ENCODE results near the gene RBSN.

Gene RBSN

DNA sequence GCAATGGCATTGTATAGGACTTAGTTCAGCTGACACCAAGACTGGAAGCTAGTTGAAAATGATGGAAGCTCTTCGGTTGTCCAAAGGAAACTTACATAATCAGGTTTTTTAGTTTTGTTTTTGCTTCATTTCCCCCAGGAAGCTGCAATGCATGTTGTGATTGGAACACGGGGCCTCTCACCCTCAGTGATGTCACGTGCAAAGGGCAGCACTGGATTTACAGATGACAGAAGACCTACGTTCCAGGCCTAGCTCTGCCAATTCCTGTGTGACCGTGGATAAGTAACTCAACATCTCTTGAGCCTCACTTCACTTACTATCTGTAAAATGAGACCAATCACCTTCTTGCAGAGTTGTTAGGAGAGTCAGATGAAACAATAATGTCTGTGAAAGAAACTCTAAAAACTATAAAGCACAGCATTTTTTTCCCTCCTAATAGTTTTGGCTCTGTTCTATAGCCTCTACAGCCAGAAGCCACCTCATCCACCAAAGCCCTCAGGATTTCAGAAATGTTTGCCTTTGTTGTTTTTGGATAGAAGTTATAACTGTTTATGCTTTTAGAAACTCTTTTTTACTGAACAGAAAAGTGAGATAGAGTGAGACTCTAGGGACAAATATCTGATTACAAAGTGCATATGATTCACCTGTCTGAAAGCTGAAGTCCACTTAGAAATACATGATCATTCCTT, 4.6 kb downstream of the RBSN start:
- Histone ChIP-seq H4K12ac (ENCODE audit: low read depth, low read length) (no peak overlapping the region), H3K27ac (ENCODE audit: low read depth, low read length) (no peak overlapping the region), H3K23ac (ENCODE audit: low read length) (no peak overlapping the region), H3K14ac (ENCODE audit: low read length) (no peak overlapping the region), H3K4me1 (ENCODE audit: control insufficient read depth in 1 of 2, insufficient read depth in 2 of 2, low read length in 2 of 2) (peaks cover 4 to 6% of the 10 kb centered on the region in 2 experiments), H3K79me2 (ENCODE audit: control insufficient read depth, insufficient read depth, low read length, poor library complexity) (peaks cover 4% of the 10 kb centered on the region), H3K9ac (ENCODE audit: low read length) (no peak overlapping the region), H4K91ac (ENCODE audit: low read depth, low read length) (no peak overlapping the region), H2BK12ac (ENCODE audit: low read length) (no peak overlapping the region), H3K4me2 (ENCODE audit: low read length) (no peak overlapping the region), H2AK5ac (ENCODE audit: low read length) (no peak overlapping the region), H2BK5ac (ENCODE audit: low read depth, low read length, poor library complexity) (no peak overlapping the region), H3K4me3 (ENCODE audit: low read depth, low read length) (no peak overlapping the region), H3K18ac (ENCODE audit: low read length) (no peak overlapping the region), H2AFZ (ENCODE audit: insufficient read depth, low read length, poor library complexity) (no peak overlapping the region), H3K79me1 (ENCODE audit: low read length) (peaks cover 6% of the 10 kb centered on the region), H3K4ac (ENCODE audit: low read depth, low read length) (no peak overlapping the region), H2BK120ac (ENCODE audit: insufficient read depth, low read length, poor library complexity) (no peak overlapping the region), H3K36me3 (ENCODE audit: control insufficient read depth in 1 of 2, insufficient read depth in 2 of 2, low read length in 2 of 2) (peaks cover 17 to 27% of the 10 kb centered on the region in 2 experiments), H3K9me3 (ENCODE audit: insufficient read depth, low read depth, low read length) (no peaks in the 10 kb centered on the region), H4K8ac (ENCODE audit: low read depth, low read length) (no peak overlapping the region), H3K27me3 (ENCODE audit: insufficient read depth, low read length) (no peaks in the 10 kb centered on the region)
- WGBS (ENCODE audit: extremely low coverage, insufficient coverage, insufficient read length) = no CpG with 5 or more reads among the region's 5 CpGs
- DNase-seq = no peak

DNA sequence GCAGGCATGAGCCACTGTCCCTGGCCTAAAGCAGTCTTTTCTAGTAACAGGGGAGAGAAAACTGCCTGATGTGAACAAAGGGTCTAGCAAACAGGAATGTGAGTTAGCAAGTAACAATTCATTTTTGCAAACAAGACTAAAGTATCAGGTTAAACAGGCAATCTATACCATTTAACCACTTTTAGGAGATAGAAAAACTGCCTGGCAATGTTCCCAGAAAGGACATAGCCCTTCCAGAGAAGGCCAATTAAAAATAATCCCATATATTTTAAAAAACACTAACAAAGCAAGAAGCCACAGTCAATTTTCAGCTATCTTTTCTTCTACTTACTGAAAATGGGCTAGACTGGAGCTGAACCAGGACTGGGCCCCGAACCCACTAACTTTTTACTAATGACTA, 6.3 kb downstream of the RBSN start:
- Histone ChIP-seq H3K9me3 (ENCODE audit: insufficient read depth, low read depth, low read length) (no peaks in the 10 kb centered on the region), H2BK12ac (ENCODE audit: low read length) (no peak overlapping the region), H3K4ac (ENCODE audit: low read depth, low read length) (no peak overlapping the region), H2BK5ac (ENCODE audit: low read depth, low read length, poor library complexity) (no peak overlapping the region), H3K79me1 (ENCODE audit: low read length) (no peaks in the 10 kb centered on the region), H3K4me1 (ENCODE audit: control insufficient read depth in 1 of 2, insufficient read depth in 2 of 2, low read length in 2 of 2) (peaks cover 0 to 1% of the 10 kb centered on the region in 2 experiments), H3K4me3 (ENCODE audit: low read depth, low read length) (no peak overlapping the region), H3K36me3 (ENCODE audit: control insufficient read depth in 1 of 2, insufficient read depth in 2 of 2, low read length in 2 of 2) (peaks cover 22 to 30% of the 10 kb centered on the region in 2 experiments), H3K23ac (ENCODE audit: low read length) (no peak overlapping the region), H3K27me3 (ENCODE audit: insufficient read depth, low read length) (no peaks in the 10 kb centered on the region), H2AFZ (ENCODE audit: insufficient read depth, low read length, poor library complexity) (no peak overlapping the region), H4K8ac (ENCODE audit: low read depth, low read length) (no peak overlapping the region), H2AK5ac (ENCODE audit: low read length) (no peak overlapping the region), H4K12ac (ENCODE audit: low read depth, low read length) (no peak overlapping the region), H3K9ac (ENCODE audit: low read length) (no peak overlapping the region), H3K18ac (ENCODE audit: low read length) (no peak overlapping the region), H3K14ac (ENCODE audit: low read length) (no peak overlapping the region), H2BK120ac (ENCODE audit: insufficient read depth, low read length, poor library complexity) (no peak overlapping the region), H4K91ac (ENCODE audit: low read depth, low read length) (no peak overlapping the region), H3K4me2 (ENCODE audit: low read length) (no peak overlapping the region), H3K27ac (ENCODE audit: low read depth, low read length) (no peak overlapping the region), H3K79me2 (ENCODE audit: control insufficient read depth, insufficient read depth, low read length, poor library complexity) (no peaks in the 10 kb centered on the region)
- DNase-seq = no peak
- WGBS (ENCODE audit: extremely low coverage, insufficient coverage, insufficient read length) = no CpG with 5 or more reads among the region's 1 CpG

DNA sequence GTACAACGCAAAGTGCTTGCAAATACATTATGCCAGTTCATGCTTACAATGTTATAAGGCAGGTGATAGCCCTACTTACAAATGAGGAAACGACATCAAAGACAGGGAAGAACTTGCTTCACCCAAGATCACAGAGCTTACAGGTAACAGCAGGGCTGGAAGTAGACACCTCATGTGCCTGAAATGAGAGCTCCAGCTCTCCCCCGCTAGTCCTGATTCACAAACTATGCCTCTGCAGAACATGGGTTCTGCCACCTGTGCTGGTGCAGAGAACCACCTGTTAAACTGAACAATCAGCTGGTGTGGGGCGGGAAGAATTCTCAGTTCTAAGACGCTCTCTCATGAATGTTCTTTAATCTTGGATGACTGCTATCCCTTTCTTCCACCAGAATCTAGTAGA, 7.4 kb downstream of the RBSN start:
- no peaks in the 10 kb centered on the region for H3K4me1 ChIP-seq (ENCODE audit: control insufficient read depth in 1 of 2, insufficient read depth in 2 of 2, low read length in 2 of 2)
- no peak overlapping the region for H3K23ac ChIP-seq (ENCODE audit: low read length)
- H3K9ac ChIP-seq (ENCODE audit: low read length) = no peak overlapping the region
- H3K4ac ChIP-seq (ENCODE audit: low read depth, low read length) = no peak overlapping the region
- H3K14ac ChIP-seq (ENCODE audit: low read length) = no peak overlapping the region
- WGBS (ENCODE audit: extremely low coverage, insufficient coverage, insufficient read length) = no CpG with 5 or more reads among the region's 5 CpGs
- no peaks in the 10 kb centered on the region for H3K27me3 ChIP-seq (ENCODE audit: insufficient read depth, low read length)
- H4K12ac ChIP-seq (ENCODE audit: low read depth, low read length) = no peak overlapping the region
- H3K79me2 ChIP-seq (ENCODE audit: control insufficient read depth, insufficient read depth, low read length, poor library complexity) = no peaks in the 10 kb centered on the region
- H3K4me2 ChIP-seq (ENCODE audit: low read length) = no peak overlapping the region
- H4K91ac ChIP-seq (ENCODE audit: low read depth, low read length) = no peak overlapping the region
- H2AFZ ChIP-seq (ENCODE audit: insufficient read depth, low read length, poor library complexity) = no peak overlapping the region
- no peak overlapping the region for H3K27ac ChIP-seq (ENCODE audit: low read depth, low read length)
- DNase-seq = no peak
- H4K8ac ChIP-seq (ENCODE audit: low read depth, low read length) = no peak overlapping the region
- peaks cover 25 to 31% of the 10 kb centered on the region in 2 experiments for H3K36me3 ChIP-seq (ENCODE audit: control insufficient read depth in 1 of 2, insufficient read depth in 2 of 2, low read length in 2 of 2)
- no peak overlapping the region for H2BK5ac ChIP-seq (ENCODE audit: low read depth, low read length, poor library complexity)
- no peak overlapping the region for H3K18ac ChIP-seq (ENCODE audit: low read length)
- H2AK5ac ChIP-seq (ENCODE audit: low read length) = no peak overlapping the region
- H3K4me3 ChIP-seq (ENCODE audit: low read depth, low read length) = no peak overlapping the region
- no peak overlapping the region for H2BK12ac ChIP-seq (ENCODE audit: low read length)
- H3K79me1 ChIP-seq (ENCODE audit: low read length) = no peaks in the 10 kb centered on the region
- no peak overlapping the region for H2BK120ac ChIP-seq (ENCODE audit: insufficient read depth, low read length, poor library complexity)
- no peaks in the 10 kb centered on the region for H3K9me3 ChIP-seq (ENCODE audit: insufficient read depth, low read depth, low read length)

DNA sequence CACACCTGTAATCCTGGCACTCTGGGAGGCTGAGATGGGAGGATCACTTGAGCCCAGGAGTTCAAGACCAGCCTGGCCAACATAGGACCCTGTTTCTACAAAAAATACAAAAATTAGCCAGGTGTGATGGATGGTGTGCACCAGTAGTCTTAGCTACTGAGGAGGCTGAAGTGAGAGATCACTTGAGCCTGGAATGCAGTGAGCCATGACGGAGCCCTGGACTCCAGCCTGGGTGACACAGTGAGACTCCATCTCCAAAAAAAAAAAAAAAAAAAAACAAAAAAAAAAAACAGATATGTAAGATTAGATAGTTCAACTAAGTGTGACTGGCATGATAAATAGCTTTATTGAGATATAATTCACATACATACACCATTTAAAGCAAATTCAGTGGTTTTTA, 9.7 kb downstream of the RBSN start:
- Histone ChIP-seq H3K4ac (ENCODE audit: low read depth, low read length) (no peak overlapping the region), H3K36me3 (ENCODE audit: control insufficient read depth in 1 of 2, insufficient read depth in 2 of 2, low read length in 2 of 2) (peaks cover 18 to 30% of the 10 kb centered on the region in 2 experiments), H3K79me1 (ENCODE audit: low read length) (no peaks in the 10 kb centered on the region), H2BK12ac (ENCODE audit: low read length) (no peak overlapping the region), H2AK5ac (ENCODE audit: low read length) (no peak overlapping the region), H3K4me1 (ENCODE audit: control insufficient read depth in 1 of 2, insufficient read depth in 2 of 2, low read length in 2 of 2) (no peaks in the 10 kb centered on the region), H2AFZ (ENCODE audit: insufficient read depth, low read length, poor library complexity) (no peak overlapping the region), H4K12ac (ENCODE audit: low read depth, low read length) (no peak overlapping the region), H3K9ac (ENCODE audit: low read length) (no peak overlapping the region), H3K4me2 (ENCODE audit: low read length) (no peak overlapping the region), H3K23ac (ENCODE audit: low read length) (no peak overlapping the region), H3K4me3 (ENCODE audit: low read depth, low read length) (no peak overlapping the region), H3K9me3 (ENCODE audit: insufficient read depth, low read depth, low read length) (no peaks in the 10 kb centered on the region), H3K27me3 (ENCODE audit: insufficient read depth, low read length) (no peaks in the 10 kb centered on the region), H2BK120ac (ENCODE audit: insufficient read depth, low read length, poor library complexity) (no peak overlapping the region), H3K27ac (ENCODE audit: low read depth, low read length) (no peak overlapping the region), H3K18ac (ENCODE audit: low read length) (no peak overlapping the region), H2BK5ac (ENCODE audit: low read depth, low read length, poor library complexity) (no peak overlapping the region), H4K91ac (ENCODE audit: low read depth, low read length) (no peak overlapping the region), H3K14ac (ENCODE audit: low read length) (no peak overlapping the region), H4K8ac (ENCODE audit: low read depth, low read length) (no peak overlapping the region), H3K79me2 (ENCODE audit: control insufficient read depth, insufficient read depth, low read length, poor library complexity) (no peaks in the 10 kb centered on the region)
- WGBS (ENCODE audit: extremely low coverage, insufficient coverage, insufficient read length) = no CpG with 5 or more reads among the region's 1 CpG
- no peak for DNase-seq

Measured in trophoblast cell (in vitro differentiated cells and primary cell).